H9 (cell line): ENCODE measurements around the gene AGBL4. TPM values are rescaled to one million over a fixed set of nuclear protein-coding genes. Genes with fewer than 3 reads are reported as not detected.

Experiments used
- DNase-seq: peaks from one replicate; pipeline ENCODE4 v3.0.0-alpha.2; 2017
- H2AFZ ChIP-seq: one replicate; pipeline ENCODE4 v1.6.1; 2013; ENCODE audit warnings: mild to moderate bottlenecking, low read length, control low read depth, moderate library complexity
- H2AK5ac ChIP-seq: 2 replicates; pipeline ENCODE4 v1.6.1; 2013; ENCODE audit warnings: low read length, control low read depth, mixed read lengths; ENCODE audit not compliant: insufficient read length
- H2BK120ac ChIP-seq: one replicate; pipeline ENCODE4 v1.6.1; 2013; ENCODE audit warnings: low read depth, mild to moderate bottlenecking, low read length, control low read depth, inconsistent platforms; ENCODE audit not compliant: poor library complexity, severe bottlenecking
- H2BK12ac ChIP-seq: 2 replicates; pipeline ENCODE4 v1.6.1; 2013; ENCODE audit warnings: low read length, control low read depth, mixed read lengths, low read depth; ENCODE audit not compliant: insufficient read length
- H2BK15ac ChIP-seq: 2 replicates; pipeline ENCODE4 v1.6.1; 2013; ENCODE audit warnings: low read depth, low read length, control low read depth
- H2BK20ac ChIP-seq: one replicate; pipeline ENCODE4 v1.6.1; 2013; ENCODE audit warnings: low read depth, mild to moderate bottlenecking, low read length, control low read depth, inconsistent platforms; ENCODE audit not compliant: poor library complexity, severe bottlenecking
- H2BK5ac ChIP-seq: 2 replicates; pipeline ENCODE4 v1.6.1; 2013; ENCODE audit warnings: low read length, control low read depth, mixed read lengths; ENCODE audit not compliant: insufficient read length
- H3K14ac ChIP-seq: 2 replicates; pipeline ENCODE4 v1.6.1; 2013; ENCODE audit warnings: low read length, control low read depth; ENCODE audit not compliant: insufficient read depth
- H3K18ac ChIP-seq: 2 replicates; pipeline ENCODE4 v1.6.1; 2013; ENCODE audit warnings: low read depth, mild to moderate bottlenecking, mixed read lengths, low read length, control low read depth; ENCODE audit not compliant: insufficient read length
- H3K23ac ChIP-seq: 2 replicates; pipeline ENCODE4 v1.6.1; 2013; ENCODE audit warnings: low read length, control low read depth, mixed read lengths, low read depth; ENCODE audit not compliant: insufficient read length
- H3K23me2 ChIP-seq: 2 replicates; pipeline ENCODE4 v1.6.1; 2013; ENCODE audit warnings: low read depth, mild to moderate bottlenecking, mixed read lengths, low read length, control low read depth; ENCODE audit not compliant: insufficient read length, poor library complexity, severe bottlenecking
- H3K27ac ChIP-seq: 2 replicates; pipeline ENCODE4 v1.5.1; 2013; ENCODE audit warnings: low read length, control low read depth, mixed read lengths, low read depth; ENCODE audit not compliant: insufficient read length
- H3K27me3 ChIP-seq: 2 replicates; pipeline ENCODE4 v1.6.1; 2013; ENCODE audit warnings: low read length, control low read depth, inconsistent platforms; ENCODE audit not compliant: insufficient read depth
- H3K4ac ChIP-seq: 2 replicates; pipeline ENCODE4 v1.6.1; 2013; ENCODE audit warnings: low read depth, mild to moderate bottlenecking, control low read depth, inconsistent platforms, low read length, moderate library complexity
- H3K4me1 ChIP-seq: 2 replicates; pipeline ENCODE4 v1.6.1; 2013; ENCODE audit warnings: low read length, control low read depth, inconsistent platforms; ENCODE audit not compliant: insufficient read depth
- H3K4me2 ChIP-seq: 2 replicates; pipeline ENCODE4 v1.6.1; 2013; ENCODE audit warnings: low read length, control low read depth, mixed read lengths; ENCODE audit not compliant: insufficient read length, insufficient read depth
- H3K56ac ChIP-seq: 2 replicates; pipeline ENCODE4 v1.6.1; 2013; ENCODE audit warnings: low read depth, mild to moderate bottlenecking, mixed read lengths, low read length, control low read depth; ENCODE audit not compliant: insufficient read length
- H3K79me1 ChIP-seq: 2 replicates; pipeline ENCODE4 v1.6.1; 2013; ENCODE audit warnings: low read depth, mild to moderate bottlenecking, moderate library complexity, low read length, control low read depth, inconsistent platforms; ENCODE audit not compliant: insufficient read depth, poor library complexity, severe bottlenecking
- H3K79me2 ChIP-seq: 2 replicates; pipeline ENCODE4 v1.6.1; 2013; ENCODE audit warnings: low read length, control low read depth, inconsistent platforms; ENCODE audit not compliant: insufficient read depth
- H3K9ac ChIP-seq: 2 replicates; pipeline ENCODE4 v1.6.1; 2013; ENCODE audit warnings: low read length, control low read depth, mixed read lengths; ENCODE audit not compliant: insufficient read length; ENCODE audit errors: extremely low read depth
- H3K9me3 ChIP-seq: one replicate; pipeline ENCODE4 v1.6.1; 2013; ENCODE audit warnings: low read depth, low read length, inconsistent platforms; ENCODE audit not compliant: control insufficient read depth
- H3T11ph ChIP-seq: one replicate; pipeline ENCODE4 v1.6.1; 2013; ENCODE audit warnings: mild to moderate bottlenecking, low read length, control low read depth, inconsistent platforms
- H4K20me1 ChIP-seq: one replicate; pipeline ENCODE4 v1.6.1; 2013; ENCODE audit not compliant: control insufficient read depth, insufficient read length, insufficient read depth
- H4K5ac ChIP-seq: 2 replicates; pipeline ENCODE4 v1.6.1; 2013; ENCODE audit warnings: low read depth, mild to moderate bottlenecking, mixed read lengths, low read length, control low read depth; ENCODE audit not compliant: insufficient read length
- H4K8ac ChIP-seq: replicated peaks from 2 replicates; pipeline ENCODE4 v1.6.1; 2013; ENCODE audit warnings: low read length, control low read depth, mixed read lengths, low read depth; ENCODE audit not compliant: insufficient read length
- H4K91ac ChIP-seq: 2 replicates; pipeline ENCODE4 v1.6.1; 2013; ENCODE audit warnings: low read depth, mild to moderate bottlenecking, moderate library complexity, mixed read lengths, low read length, control low read depth; ENCODE audit not compliant: insufficient read length
- H3K27ac Mint-ChIP-seq, 3 experiments: 2 replicates in 2 of 3; 3 replicates in 1 of 3; pipeline ENCODE4 v1.8.0; 2020 to 2021; ENCODE audit warnings: mixed read lengths in 3 of 3, mild to moderate bottlenecking in 1 of 3, moderate library complexity in 1 of 3
- H3K27me3 Mint-ChIP-seq: 2 replicates; pipeline ENCODE4 v1.8.0; 2021; ENCODE audit warnings: low read depth, mild to moderate bottlenecking, moderate library complexity, mixed read lengths
- H3K36me3 Mint-ChIP-seq, 3 experiments: 2 replicates in 2 of 3; 3 replicates in 1 of 3; pipeline ENCODE4 v1.8.0; 2020 to 2021; ENCODE audit warnings: low read depth in 3 of 3, mixed read lengths in 3 of 3; ENCODE audit not compliant: insufficient read depth in 1 of 3
- H3K4me1 Mint-ChIP-seq, 2 experiments: 2 replicates each; pipeline ENCODE4 v1.8.0; 2020; ENCODE audit warnings: mixed read lengths in 2 of 2
- H3K4me3 Mint-ChIP-seq, 2 experiments: 2 replicates in 1 of 2; 3 replicates in 1 of 2; pipeline ENCODE4 v1.8.0; 2020 to 2021; ENCODE audit warnings: mild to moderate bottlenecking in 2 of 2, mixed read lengths in 2 of 2, moderate library complexity in 1 of 2
- H3K9me3 Mint-ChIP-seq, 2 experiments: 2 replicates in 1 of 2; 3 replicates in 1 of 2; pipeline ENCODE4 v1.8.0; 2020; ENCODE audit warnings: mild to moderate bottlenecking in 2 of 2, mixed read lengths in 2 of 2, moderate library complexity in 1 of 2
- WGBS: extraction: QIAGEN DNeasy Blood & Tissue Kit; methylation state at CpG from one replicate; pipeline ENCODE4 v1.1.7; 2013; ENCODE audit warnings: missing lambda C conversion rate, low lambda C conversion rate, mixed read lengths; ENCODE audit not compliant: insufficient read length; ENCODE audit errors: extremely low coverage; 5-methylcytosine and 5-hydroxymethylcytosine counted together
- total RNA-seq: library from RNA; stranded (reverse); gene quantifications from 2 replicates; pipeline ENCODE4 v1.2.1, GENCODE V29; 2021
- TF ChIP-seq, protein P1 (sequence below): fragments of 200-600 bp; sonication (generic); conservative IDR thresholded peaks from 3 replicates; pipeline ENCODE4 v1.8.0; 2021; ENCODE audit warnings: antibody characterized with exemption, mild to moderate bottlenecking

Gene AGBL4
- total RNA-seq, 1 experiment from 2014 or later, result not detected

- Histone ChIP-seq H2BK120ac (no peak overlapping the region), H4K91ac (no peak overlapping the region), H2BK15ac (no peak overlapping the region), H3K4me1 (no peaks in the 10 kb centered on the region), H3K27me3 (no peaks in the 10 kb centered on the region), H3K18ac (no peak overlapping the region), H3T11ph (no peak overlapping the region), H3K4me2 (no peak overlapping the region), H3K56ac (no peak overlapping the region), H3K14ac (no peak overlapping the region), H3K23ac (no peak overlapping the region), H3K79me2 (no peaks in the 10 kb centered on the region), H2AFZ (no peak overlapping the region), H4K20me1 (no peaks in the 10 kb centered on the region), H4K5ac (no peak overlapping the region), H3K9ac (no peak overlapping the region), H2BK5ac (no peak overlapping the region), H3K9me3 (peaks cover 48% of the 10 kb centered on the region), H3K23me2 (no peaks in the 10 kb centered on the region), H2BK12ac (no peak overlapping the region), H4K8ac (no peak overlapping the region), H3K79me1 (no peaks in the 10 kb centered on the region), H3K4ac (no peak overlapping the region), H2AK5ac (no peak overlapping the region), H2BK20ac (no peak overlapping the region), H3K27ac (no peak overlapping the region)
- Mint-ChIP-seq H3K36me3 (peaks cover 4 to 16% (median 11%) of the 10 kb centered on the region in 3 experiments; a peak in 6 of 7 replicates), H3K27me3 (peaks cover 1% of the 10 kb centered on the region; the same call in 1 of the 2 replicates), H3K9me3 (peaks cover 81 to 89% of the 10 kb centered on the region in 2 experiments), H3K27ac (no peak overlapping the region), H3K4me1 (no peaks in the 10 kb centered on the region), H3K4me3 (no peak overlapping the region)
- no CpG with 5 or more reads among the region's 2 CpGs for WGBS
- no peak for DNase-seq
- TF ChIP-seq, protein P1, sequence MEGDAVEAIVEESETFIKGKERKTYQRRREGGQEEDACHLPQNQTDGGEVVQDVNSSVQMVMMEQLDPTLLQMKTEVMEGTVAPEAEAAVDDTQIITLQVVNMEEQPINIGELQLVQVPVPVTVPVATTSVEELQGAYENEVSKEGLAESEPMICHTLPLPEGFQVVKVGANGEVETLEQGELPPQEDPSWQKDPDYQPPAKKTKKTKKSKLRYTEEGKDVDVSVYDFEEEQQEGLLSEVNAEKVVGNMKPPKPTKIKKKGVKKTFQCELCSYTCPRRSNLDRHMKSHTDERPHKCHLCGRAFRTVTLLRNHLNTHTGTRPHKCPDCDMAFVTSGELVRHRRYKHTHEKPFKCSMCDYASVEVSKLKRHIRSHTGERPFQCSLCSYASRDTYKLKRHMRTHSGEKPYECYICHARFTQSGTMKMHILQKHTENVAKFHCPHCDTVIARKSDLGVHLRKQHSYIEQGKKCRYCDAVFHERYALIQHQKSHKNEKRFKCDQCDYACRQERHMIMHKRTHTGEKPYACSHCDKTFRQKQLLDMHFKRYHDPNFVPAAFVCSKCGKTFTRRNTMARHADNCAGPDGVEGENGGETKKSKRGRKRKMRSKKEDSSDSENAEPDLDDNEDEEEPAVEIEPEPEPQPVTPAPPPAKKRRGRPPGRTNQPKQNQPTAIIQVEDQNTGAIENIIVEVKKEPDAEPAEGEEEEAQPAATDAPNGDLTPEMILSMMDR, result no peak
Measured at GRCh38 chr1:49318218-49318617, 705.5 kb downstream of the AGBL4 start.
